GM11168 (cell line): ENCODE measurements around the gene BARD1.
"Not testable (repeated sequence)": the region's sequence is repeated elsewhere in the genome, so short reads cannot be mapped to it uniquely, and the experiment has no call there.

Experiments used
- in situ Hi-C: fragments of 300-500 bp; cut with MboI; formaldehyde crosslinking; loops from one replicate; pipeline ENCODE4 v1.12.0; 2022; ENCODE audit warnings: low sequenced_read_pairs; ENCODE audit not compliant: unreplicated experiment

Gene BARD1

GRCh38 chr2:214772443-214773015 lies 37.0 kb downstream of the BARD1 start:
- in situ Hi-C loops = no loop called here

GRCh38 chr2:214765180-214765579 lies 44.3 kb downstream of the BARD1 start:
- in situ Hi-C loops = no loop called here

GRCh38 chr2:214753455-214753854 lies 56.0 kb downstream of the BARD1 start:
- in situ Hi-C loops = no loop called here

GRCh38 chr2:214750529-214750928 lies 59.0 kb downstream of the BARD1 start:
- in situ Hi-C loops = no loop called here

GRCh38 chr2:214747992-214748391 lies 61.5 kb downstream of the BARD1 start:
- in situ Hi-C loops = no loop called here

- in situ Hi-C loops = no loop called here
These were observed 67.4 kb downstream of the BARD1 start for GRCh38 chr2:214742119-214742518.

- in situ Hi-C loops = no loop called here
These were observed 68.6 kb downstream of the BARD1 start for GRCh38 chr2:214740867-214741395.

GRCh38 chr2:214737188-214737587 lies 72.3 kb downstream of the BARD1 start:
- in situ Hi-C loops = no loop called here

GRCh38 chr2:214730800-214731407 lies 78.6 kb downstream of the BARD1 start:
- in situ Hi-C loops = no loop called here

- in situ Hi-C loops = no loop called here
These were observed 79.2 kb downstream of the BARD1 start for GRCh38 chr2:214730248-214730647.

GRCh38 chr2:214724741-214725140 lies 84.7 kb downstream of the BARD1 start:
- in situ Hi-C loops = no loop called here

GRCh38 chr2:214717837-214718236 lies 91.6 kb downstream of the BARD1 start:
- in situ Hi-C loops = not testable (repeated sequence)

- in situ Hi-C loops = no loop called here
These were observed 92.5 kb downstream of the BARD1 start for GRCh38 chr2:214716811-214717560.

GRCh38 chr2:214715025-214715424 lies 94.5 kb downstream of the BARD1 start:
- in situ Hi-C loops = no loop called here

- in situ Hi-C loops = no loop called here
These were observed 96.2 kb downstream of the BARD1 start for GRCh38 chr2:214713080-214713830.

- in situ Hi-C loops = no loop called here
These were observed 98.8 kb downstream of the BARD1 start for GRCh38 chr2:214710729-214711128.

GRCh38 chr2:214706986-214707385 lies 102.5 kb downstream of the BARD1 start:
- in situ Hi-C loops = no loop called here

- in situ Hi-C loops = no loop called here
These were observed 110.2 kb downstream of the BARD1 start for GRCh38 chr2:214699236-214699635.

GRCh38 chr2:214696681-214697080 lies 112.8 kb downstream of the BARD1 start:
- in situ Hi-C loops = no loop called here

- in situ Hi-C loops = no loop called here
These were observed 113.7 kb downstream of the BARD1 start for GRCh38 chr2:214695789-214696188.

- in situ Hi-C loops = not testable (repeated sequence)
These were observed 125.9 kb downstream of the BARD1 start for GRCh38 chr2:214683557-214683956.
